Esophagus squamous epithelium (tissue), 4 donors: Measurements from ENCODE around the gene RPH3AL.

Source experiments
- CTCF ChIP-seq, 6 experiments: fragments of 450-650 bp in 4 of 6; fragments of 200-600 bp in 2 of 6; sonication (generic) in 2 of 6; IDR thresholded peaks; one replicate each; pipeline ENCODE4 v1.5.1; 2016 to 2019; ENCODE audit warnings: antibody characterized with exemption in 6 of 6, mild to moderate bottlenecking in 4 of 6, moderate library complexity in 4 of 6
- POLR2A ChIP-seq, 4 donors: fragments of 450-650 bp; IDR thresholded peaks; one replicate each; pipeline ENCODE4 v1.6.1; 2017; ENCODE audit warnings: antibody characterized with exemption in 4 of 4, mild to moderate bottlenecking in 4 of 4, moderate library complexity in 3 of 4

- TF ChIP-seq CTCF (IDR thresholded peaks at IDR 0.05) (no peak), POLR2A (IDR thresholded peaks at IDR 0.05) (no peak)
These were observed 50.3 kb downstream of the RPH3AL start for GRCh38 chr17:302300-302698.
